GM18502 (cell line): Measurements from ENCODE around the gene GPT2.
A peak's percentile ranks its signal among the peaks of the same experiment; 100 is the strongest.
"Not testable (repeated sequence)": the region's sequence is repeated elsewhere in the genome, so short reads cannot be mapped to it uniquely, and the experiment has no call there.

Experiments used
- ATAC-seq: cut with Tn5 transposase; IDR thresholded peaks from one replicate; pipeline ENCODE4 v1.9.1; 2021; ENCODE audit warnings: mild to moderate bottlenecking; ENCODE audit not compliant: unreplicated experiment, poor library complexity

Gene GPT2

DNA sequence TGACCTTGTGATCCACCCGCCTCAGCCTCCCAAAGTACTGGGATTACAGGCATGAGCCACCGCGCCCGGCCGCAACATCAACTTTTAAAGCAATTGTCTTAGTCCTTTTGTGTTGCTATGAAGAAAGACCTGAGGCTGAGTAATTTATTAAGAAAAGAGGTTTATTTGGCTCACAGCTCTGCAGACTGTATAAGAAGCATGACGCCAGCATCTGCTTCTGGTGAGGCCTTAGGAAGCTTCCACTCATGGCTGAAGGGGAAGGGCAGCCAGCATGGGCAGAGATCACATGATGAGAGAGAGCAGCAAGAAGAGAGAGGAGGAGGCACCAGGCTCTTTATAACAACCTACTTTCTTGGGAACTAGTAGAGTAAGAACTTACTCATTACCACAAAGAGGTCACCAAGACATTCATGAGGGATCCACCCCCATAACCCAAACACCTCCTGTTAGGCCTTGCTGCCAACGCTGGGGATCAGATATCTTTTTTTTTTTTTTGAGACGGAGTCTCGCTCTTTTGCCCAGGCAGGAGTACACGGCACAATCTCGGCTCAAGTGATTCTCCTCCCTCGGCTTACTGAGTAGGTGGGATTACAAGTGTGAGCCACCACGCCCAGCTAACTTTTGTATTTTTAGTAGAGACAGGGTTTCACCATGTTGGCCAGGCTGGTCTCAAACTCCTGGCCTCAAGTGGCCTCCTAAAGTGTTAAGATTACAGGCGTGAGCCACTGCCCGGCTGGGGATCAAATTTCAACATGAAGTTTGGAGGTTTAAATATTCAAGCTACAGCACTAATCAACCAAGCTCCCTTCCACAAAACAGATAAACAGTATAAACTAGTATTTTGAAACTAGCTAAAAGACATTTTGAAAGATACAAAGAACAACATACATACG is 21.4 kb upstream of the GPT2 start:
- ATAC-seq: no peak

DNA sequence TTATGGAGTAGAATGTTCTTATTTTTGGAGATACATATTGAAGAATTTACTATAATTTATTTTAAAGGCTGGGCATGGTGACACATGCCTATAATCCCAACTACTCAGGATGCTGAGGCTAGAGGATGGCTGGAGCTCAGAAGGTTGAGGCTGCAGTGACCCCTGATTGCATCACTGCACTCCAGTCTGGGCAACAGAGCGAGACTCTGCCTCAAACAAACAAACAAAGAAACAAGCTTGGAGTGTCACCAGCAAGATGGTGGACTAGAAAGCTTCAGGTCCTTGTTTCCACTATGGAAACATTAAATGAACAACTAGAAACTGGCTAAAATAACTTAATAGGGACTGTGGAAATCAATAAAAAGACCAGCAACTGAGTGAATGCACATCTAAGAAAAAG is 17.9 kb upstream of the GPT2 start:
- ATAC-seq: no peak

DNA sequence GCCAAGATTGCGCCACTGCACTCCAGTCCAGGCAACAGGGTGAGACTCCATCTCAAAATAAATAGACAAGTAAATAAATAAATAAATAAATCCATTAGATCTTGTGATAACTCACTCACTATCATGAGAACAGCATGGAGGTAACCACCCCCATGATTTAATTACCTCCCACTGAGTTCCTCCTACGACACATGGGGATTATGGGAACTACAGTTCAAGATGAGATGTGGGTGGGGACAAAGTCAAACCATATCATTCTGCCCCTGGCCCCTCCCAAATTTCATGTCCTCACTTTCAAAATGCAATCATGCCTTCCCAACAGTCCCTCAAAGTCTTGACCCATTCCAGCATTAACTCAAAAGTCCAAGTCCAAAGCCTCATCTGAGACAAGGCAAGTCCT is 16.7 kb upstream of the GPT2 start:
- ATAC-seq: not testable (repeated sequence)

DNA sequence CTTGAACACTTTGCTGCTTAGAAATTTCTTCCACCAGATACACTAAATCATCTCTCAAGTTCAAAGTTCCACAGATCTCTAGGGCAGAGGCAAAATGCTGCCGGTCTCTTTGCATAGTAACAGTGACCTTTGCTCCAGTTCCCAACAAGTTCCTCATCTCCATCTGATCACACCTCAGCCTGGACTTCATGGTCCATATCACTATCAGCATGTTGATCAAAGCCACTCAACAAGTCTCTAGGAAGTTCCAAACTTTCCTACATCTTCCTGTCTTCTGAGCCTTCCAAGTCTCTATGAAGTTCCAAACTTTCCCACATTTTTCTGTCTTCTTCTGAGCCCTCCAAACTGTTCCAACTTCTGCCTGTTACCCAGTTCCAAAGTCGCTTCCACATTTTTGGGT is 15.3 kb upstream of the GPT2 start:
- not testable (repeated sequence) for ATAC-seq

DNA sequence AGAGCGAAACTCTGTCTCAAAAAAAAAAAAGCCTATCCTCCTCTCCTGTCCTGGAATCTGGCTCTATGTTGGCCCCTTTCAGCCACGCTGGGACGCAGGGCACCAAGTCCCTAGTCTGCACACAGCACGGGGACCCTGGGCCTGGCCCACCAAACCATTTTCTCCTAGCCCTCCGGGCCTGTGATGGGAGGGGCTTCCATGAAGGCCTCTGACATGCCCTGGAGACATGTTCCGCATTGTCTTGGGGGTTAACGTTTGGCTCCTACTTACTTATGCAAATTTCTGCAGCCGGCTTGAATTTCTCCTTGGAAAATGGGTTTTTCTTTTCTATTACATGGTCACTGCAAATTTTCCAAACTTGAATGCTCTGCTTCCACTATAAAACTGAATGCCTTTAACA is 12.6 kb upstream of the GPT2 start:
- no peak for ATAC-seq

DNA sequence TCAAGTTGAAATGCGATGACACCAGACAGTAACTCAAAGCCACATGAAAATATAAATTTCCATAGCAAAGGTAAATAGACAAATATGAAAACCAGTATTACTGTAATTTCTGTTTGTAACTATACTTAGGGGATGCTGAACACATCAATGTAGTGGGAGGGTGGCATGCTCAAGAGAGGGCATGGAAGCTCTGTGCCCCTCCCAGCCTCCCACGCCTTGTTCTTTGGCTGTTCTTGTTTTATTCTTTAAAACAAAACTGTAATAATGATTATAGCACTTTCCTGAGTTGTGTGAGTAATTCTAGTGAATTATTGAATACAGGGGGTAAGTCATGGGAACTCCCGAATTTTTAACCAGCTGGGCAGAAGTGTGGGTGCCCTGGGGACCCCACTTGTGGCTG is 11.0 kb upstream of the GPT2 start:
- ATAC-seq: no peak

DNA sequence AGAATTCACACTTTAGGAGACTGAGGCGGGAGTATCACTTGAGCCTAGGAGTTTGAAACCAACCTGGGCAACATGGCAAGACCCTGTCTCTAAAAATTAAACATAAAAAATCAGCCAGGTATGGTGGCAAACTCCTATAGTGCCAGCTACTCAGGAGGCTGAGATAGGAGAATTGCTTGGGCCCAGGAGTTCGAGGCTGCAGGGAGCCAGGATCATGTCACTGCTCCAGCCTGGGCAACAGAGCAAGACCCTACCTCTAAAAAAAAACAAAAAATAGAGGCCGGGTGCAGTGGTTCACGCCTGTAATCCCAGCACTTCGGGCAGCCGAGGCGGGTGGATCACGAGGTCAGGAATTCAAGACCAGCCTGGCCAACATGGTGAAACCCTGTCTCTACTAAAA is 8.9 kb upstream of the GPT2 start:
- ATAC-seq: no peak

DNA sequence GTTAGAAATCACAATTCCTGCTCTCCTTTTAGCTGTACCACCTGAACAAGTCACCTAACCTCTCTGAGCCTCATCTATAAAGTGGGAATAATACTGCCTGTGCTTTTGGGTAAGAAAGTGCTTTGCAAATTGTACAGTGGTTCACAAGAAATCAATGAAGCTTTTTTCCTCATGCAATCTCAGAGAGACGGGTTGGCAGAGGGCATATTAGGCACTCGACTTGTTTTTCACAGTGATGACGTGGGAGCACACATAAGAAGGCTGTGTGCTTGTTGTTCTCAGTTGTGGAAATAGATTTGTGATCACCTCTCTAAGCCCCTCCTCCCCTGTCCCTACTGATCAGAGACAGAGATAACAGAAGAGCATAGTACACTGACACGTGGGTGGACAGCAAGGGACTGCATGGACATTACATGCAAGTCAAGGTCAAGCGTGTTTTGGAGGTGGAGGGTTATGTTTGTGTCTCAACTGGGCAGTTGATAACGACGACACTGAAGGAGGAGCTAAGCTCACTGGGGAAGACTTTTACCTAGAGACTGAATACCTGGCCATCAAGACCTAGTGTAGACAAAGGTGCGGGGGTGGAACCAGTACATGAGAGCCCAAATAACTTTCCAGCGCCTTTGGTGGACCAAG is 1.7 kb upstream of the GPT2 start:
- ATAC-seq: no peak

DNA sequence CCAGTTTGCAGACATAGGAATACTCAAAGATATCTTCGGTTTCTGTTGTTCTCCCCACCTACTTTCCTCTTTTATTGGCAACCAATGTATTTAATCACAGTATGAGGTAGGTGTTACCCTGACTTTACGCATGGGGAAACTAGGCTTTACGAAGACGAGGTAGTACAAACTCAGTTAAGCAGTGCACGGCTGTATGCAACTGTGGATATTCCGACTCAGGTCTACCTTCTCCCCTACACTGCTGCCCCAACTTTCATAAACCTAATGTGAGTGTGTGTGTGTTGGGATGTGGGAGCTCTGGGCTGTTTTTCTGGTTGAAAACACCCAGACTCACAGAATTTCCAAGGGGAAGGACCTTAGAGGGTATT is 1.2 kb upstream of the GPT2 start:
- ATAC-seq: no peak

DNA sequence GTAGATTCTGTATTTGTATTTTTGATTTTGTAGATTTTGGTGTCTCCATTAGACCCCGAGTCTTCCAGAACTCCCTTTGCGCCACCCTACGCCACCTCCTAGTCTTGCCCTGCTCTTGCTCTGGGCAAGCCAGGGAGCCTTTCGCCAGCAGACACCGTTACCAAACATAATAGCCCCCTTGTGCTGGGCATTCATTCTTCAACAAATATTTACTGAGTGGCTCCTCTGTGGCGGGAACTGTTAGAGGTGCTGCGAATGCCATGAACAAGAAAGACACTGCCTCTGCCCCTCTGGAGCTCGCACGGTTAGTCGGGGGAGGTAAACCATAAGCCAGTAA is 841 bp upstream of the GPT2 start:
- no peak for ATAC-seq

DNA sequence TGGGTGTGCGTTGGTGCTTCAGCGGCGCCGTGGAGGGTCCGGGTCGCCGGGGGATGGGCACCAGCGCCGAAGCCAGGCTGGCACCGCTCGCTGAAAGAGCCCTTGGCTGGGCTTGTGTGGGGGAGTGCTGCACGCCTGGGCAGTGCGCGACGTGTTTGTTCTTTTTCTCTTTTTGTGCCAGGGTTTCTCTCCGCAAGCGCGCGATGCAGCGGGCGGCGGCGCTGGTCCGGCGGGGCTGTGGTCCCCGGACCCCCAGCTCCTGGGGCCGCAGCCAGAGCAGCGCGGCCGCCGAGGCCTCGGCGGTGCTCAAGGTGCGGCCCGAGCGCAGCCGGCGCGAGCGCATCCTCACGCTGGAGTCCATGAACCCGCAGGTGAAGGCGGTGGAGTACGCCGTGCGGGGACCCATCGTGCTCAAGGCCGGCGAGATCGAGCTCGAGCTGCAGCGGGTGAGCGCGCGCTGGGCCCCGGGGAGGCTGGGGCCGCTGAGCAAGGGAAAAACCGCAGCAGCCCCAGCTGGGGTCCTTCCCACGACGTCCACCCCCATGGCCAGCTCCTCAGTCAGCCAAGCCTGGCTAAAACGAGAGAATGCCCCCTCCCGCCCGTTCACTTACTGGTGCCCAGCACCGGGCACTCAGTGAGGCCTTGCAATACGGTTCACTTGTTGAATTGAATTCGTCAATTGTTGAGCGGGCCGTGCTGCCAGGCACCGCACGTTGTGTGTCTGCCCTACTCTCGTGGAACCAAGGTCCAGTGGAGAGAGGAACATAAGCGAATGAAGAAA is 541 bp downstream of the GPT2 start:
- peak; percentile 14 for ATAC-seq

DNA sequence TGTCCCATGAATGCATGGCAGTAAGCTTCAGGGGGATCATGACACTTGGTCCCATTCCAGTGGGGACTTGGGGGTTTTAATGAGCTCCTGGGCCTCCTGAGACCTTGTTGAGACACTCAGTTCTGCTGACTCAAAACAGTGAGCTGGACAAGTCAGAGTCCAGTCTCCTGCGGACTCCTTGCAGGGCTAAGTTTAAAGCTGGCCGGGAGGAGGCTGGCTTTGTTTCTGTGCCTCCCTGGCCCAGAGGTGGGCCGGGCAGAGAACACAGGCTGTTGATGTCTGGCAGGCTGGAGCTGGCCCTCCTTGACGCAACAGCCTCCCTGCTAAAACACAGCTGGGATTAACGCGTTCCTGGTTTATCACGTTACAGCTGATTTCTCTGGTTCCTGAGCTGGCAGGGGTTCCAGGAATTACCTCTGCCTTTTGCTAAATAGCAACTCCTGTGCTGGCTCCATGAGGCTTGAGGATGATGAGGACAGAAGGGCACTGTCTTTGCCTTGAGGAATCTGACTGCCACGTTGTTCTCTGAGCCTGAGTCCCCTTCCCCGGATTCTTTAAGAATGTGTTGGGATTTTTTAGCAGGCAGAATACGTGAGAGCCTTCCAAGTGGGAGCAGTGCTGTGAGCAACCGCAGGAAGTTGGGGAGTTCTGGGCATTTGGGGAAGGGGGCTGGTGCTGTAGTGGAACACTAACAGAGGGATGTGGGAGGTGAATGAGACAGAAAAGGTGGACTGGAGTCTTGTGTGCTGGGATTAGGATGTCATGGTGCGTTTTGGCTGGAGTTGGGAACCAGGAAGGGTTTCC is 2.0 kb downstream of the GPT2 start:
- ATAC-seq: no peak

DNA sequence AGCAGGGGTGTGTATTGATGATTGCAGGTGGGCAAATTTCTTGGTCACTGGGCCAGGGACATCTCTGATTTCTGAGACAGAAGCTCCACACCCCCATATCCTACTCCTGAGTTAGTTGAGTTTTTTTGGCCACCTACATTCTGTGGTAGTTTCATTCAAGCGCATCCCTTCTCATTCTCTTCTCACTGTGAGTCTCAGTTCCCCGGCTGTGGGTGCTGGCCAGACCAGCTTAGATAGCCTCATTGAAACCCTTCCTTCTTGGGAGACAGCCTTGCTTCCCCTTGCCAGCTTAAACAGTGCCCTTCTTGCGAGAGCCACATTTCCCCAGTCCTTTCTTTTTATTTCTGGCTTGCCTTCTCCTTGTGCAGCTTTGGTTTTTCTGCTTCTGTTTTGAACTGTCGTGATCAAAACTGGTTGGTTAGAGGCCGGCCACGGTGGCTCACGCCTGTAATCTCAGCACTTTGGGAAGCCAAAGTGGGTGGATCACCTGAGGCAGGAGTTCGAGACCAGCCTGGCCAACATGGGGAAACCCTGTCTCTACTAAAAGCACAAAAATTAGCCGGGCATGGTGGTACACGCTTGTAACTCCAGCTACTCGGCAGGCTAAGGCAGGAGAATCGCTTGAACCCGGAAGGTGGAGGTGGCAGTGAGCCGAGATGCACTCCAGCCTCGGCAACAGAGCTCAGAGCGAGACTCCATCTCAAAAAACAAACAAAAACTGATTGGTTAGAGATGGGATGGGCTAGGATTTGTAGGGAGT is 2.8 kb downstream of the GPT2 start:
- no peak for ATAC-seq

DNA sequence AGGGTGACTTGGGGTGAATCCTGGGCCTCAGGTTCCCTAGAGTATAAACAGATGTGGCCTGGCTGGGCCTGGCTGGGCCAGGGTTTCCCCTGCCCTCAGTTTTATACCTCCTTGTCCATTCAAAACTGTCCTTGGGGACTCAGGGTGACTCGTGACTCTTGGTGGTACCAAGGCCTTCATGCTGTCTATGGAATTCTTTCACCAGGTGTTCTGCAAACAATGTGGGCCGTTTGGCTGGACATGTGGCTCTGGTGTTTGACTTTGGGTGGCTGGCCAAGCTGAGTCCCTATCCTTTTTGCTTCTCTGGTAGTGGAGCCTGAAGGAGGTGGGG is 3.3 kb downstream of the GPT2 start:
- ATAC-seq: no peak

DNA sequence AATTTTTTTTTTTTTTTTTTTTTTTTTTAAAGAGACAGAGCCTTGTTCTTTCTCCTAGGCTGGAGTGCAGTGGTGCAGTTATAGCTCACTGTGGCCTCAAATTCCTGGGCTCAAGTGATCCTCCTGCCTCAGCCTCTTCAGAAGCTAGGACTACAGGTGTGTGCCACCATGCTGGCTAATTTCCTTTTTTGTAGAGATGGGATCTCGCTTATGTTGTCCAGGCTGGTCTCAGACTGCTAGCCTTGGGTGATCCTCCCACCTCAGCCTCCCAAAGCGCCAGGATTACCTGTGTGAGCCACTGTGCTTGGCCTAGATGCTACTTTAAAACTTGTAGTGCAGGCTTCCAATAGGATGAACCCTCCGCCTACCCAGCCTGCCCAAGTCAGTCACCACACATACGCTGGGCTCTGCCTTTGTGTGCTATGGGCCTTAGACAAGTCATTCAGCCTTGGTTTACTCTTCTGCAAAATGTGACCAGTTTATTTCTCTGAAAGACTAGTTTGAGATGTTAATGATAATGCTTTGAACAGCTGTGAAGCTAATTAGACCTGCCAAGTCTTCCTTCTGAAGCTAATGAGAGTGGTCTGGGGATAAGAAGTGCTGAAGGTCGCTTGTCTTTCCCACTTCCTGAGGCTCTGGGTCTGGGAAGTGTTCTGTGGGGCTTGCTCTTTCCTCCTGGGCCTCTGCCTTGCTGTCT is 5.2 kb downstream of the GPT2 start:
- ATAC-seq: no peak

DNA sequence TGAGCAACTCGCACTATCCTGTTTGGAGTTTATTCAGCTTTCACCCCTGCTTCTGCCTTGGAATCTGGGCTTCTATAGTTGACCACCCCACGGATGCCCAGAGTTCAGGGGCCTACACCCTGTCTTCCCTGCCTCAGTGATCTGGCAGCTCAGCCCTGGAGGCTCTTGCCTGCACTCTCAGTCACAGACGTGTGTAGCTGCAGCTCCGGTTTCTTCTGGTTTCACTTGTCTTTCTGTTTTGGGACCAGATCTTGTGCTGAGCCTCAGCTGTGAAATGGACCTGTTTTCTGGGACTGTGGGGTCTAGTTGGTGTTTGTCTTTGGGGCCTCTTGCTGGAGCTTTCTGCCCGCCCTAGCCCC is 5.8 kb downstream of the GPT2 start:
- peak; percentile 82 for ATAC-seq

DNA sequence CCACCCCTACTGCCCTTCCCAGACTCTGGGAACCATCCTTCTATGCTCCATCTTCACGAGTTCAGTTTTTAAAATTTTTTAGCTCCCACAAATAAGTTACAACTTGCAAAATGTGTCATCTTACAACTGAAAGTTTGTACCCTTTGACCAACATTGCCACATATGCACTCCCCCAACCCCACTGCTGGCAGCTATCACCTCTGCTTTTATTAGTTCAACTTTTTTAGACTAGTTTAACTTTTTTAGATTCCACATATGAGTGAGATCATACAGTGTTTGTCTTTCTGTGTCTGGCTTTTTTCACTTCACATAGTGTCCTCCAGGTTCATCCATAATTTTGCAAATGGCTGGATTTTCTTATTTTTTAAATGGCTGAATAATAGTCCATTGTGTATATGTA is 7.7 kb downstream of the GPT2 start:
- ATAC-seq: no peak

DNA sequence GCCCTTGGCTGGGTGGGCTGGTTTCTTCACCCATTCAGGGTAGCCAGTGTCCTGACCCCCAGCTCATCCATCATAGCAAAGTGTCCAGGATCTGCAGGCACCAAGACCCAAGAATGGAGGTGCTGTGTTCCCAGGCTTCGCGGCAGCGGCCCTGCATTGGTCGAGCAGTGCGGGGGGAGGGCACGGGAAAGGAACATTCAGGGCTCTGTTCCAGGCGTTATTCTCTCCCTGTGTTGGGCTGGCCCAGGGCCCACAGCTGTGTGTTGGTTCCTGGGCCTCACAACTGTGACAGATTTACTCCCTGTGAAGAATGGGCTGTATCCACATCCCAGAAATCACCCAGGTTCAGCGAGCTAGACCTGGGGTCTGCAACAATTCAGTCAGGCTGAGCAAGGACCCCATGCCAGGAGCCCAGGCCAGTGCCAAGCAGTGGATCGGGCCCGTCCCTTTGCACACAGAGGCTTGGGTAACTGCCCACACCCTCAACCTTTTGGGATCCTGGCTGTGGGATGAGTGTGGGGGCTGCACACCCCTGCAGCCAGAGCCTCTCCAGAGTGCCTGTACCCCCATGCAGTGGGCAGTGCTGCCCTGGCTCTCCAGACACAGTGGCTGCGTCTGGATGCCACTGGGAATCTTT is 10.0 kb downstream of the GPT2 start:
- no peak for ATAC-seq
